GM11168 (cell line): Measurements from ENCODE around the gene POLR2E.

Experiments
- in situ Hi-C: fragments of 300-500 bp; cut with MboI; formaldehyde crosslinking; loops from one replicate; pipeline ENCODE4 v1.12.0; 2022; ENCODE audit warnings: low sequenced_read_pairs; ENCODE audit not compliant: unreplicated experiment

Gene POLR2E

GRCh38 chr19:1082928-1083816, 12.0 kb downstream of the POLR2E start:
- in situ Hi-C loops: no loop called here

GRCh38 chr19:1082165-1082927, 12.8 kb downstream of the POLR2E start:
- in situ Hi-C loops: no loop called here

GRCh38 chr19:1081301-1082164, 13.6 kb downstream of the POLR2E start:
- in situ Hi-C loops: no loop called here

- in situ Hi-C loops: no loop called here
Observed at GRCh38 chr19:1080360-1081161, 14.6 kb downstream of the POLR2E start.

GRCh38 chr19:1079566-1080111, 15.5 kb downstream of the POLR2E start:
- in situ Hi-C loops: no loop called here

GRCh38 chr19:1076951-1077350, 18.2 kb downstream of the POLR2E start:
- in situ Hi-C loops: no loop called here

- in situ Hi-C loops: no loop called here
Observed at GRCh38 chr19:1076046-1076386, 19.2 kb downstream of the POLR2E start.

GRCh38 chr19:1074544-1075283, 20.5 kb downstream of the POLR2E start:
- in situ Hi-C loops: no loop called here

GRCh38 chr19:1073956-1074517, 21.1 kb downstream of the POLR2E start:
- in situ Hi-C loops: no loop called here

GRCh38 chr19:1073063-1073955, 21.9 kb downstream of the POLR2E start:
- in situ Hi-C loops: no loop called here

- in situ Hi-C loops: no loop called here
Observed at GRCh38 chr19:1072371-1073015, 22.7 kb downstream of the POLR2E start.

GRCh38 chr19:1070931-1071791, 24.0 kb downstream of the POLR2E start:
- in situ Hi-C loops: no loop called here

GRCh38 chr19:1070576-1070930, 24.6 kb downstream of the POLR2E start:
- in situ Hi-C loops: no loop called here

GRCh38 chr19:1069009-1069779, 26.0 kb downstream of the POLR2E start:
- in situ Hi-C loops: no loop called here
